Stimulated activated CD8-positive, alpha-beta memory T cell treated with anti-CD3 and anti-CD28 coated beads, Interleukin-7, amount 100 ng/mL, for 48 hours (primary cell): Measurements from ENCODE around the gene TPSG1.
"Not testable (repeated sequence)": the region's sequence is repeated elsewhere in the genome, so short reads cannot be mapped to it uniquely, and the experiment has no call there.

Experiments used
- DNase-seq, 2 donors: peaks; one replicate each; pipeline ENCODE4 v3.0.0-alpha.2; 2020; ENCODE audit warnings: low read depth in 1 of 2; ENCODE audit errors: extremely low read depth in 1 of 2

Gene TPSG1

GRCh38 chr16:1232049-1232748, 7.1 kb upstream of the TPSG1 start:
- DNase-seq, result not testable (repeated sequence)

GRCh38 chr16:1231301-1231700, 6.2 kb upstream of the TPSG1 start:
- DNase-seq, result not testable (repeated sequence)

GRCh38 chr16:1230471-1231212, 5.6 kb upstream of the TPSG1 start:
- not testable (repeated sequence) for DNase-seq

- not testable (repeated sequence) for DNase-seq
These were observed 5.0 kb upstream of the TPSG1 start, which contains the start of gene TPSB2 for GRCh38 chr16:1230084-1230470. TPSB2 (minus strand) TSS chr16:1230184; CDS start chr16:1229951, 233 bp downstream.

GRCh38 chr16:1229476-1229875, 4.4 kb upstream of the TPSG1 start:
- not testable (repeated sequence) for DNase-seq

GRCh38 chr16:1228227-1228626, 3.2 kb upstream of the TPSG1 start:
- not testable (repeated sequence) for DNase-seq

- not testable (repeated sequence) for DNase-seq
These were observed 1.6 kb upstream of the TPSG1 start for GRCh38 chr16:1226692-1227091.

GRCh38 chr16:1225728-1226311, 752 bp upstream of the TPSG1 start:
- DNase-seq, result not testable (repeated sequence)

- no peak for DNase-seq
These were observed 510 bp downstream of the TPSG1 start for GRCh38 chr16:1224558-1224957.

GRCh38 chr16:1223355-1224214, 1.5 kb downstream of the TPSG1 start:
- DNase-seq, result no peak

- DNase-seq, result no peak
These were observed 2.3 kb downstream of the TPSG1 start for GRCh38 chr16:1222553-1223354.

- DNase-seq, result no peak
These were observed 3.2 kb downstream of the TPSG1 start for GRCh38 chr16:1221628-1222552.

GRCh38 chr16:1220841-1221627, 4.0 kb downstream of the TPSG1 start:
- no peak for DNase-seq

- no peak for DNase-seq
These were observed 4.9 kb downstream of the TPSG1 start for GRCh38 chr16:1220098-1220728.

- DNase-seq, result no peak
These were observed 6.0 kb downstream of the TPSG1 start for GRCh38 chr16:1218930-1219611.

GRCh38 chr16:1218061-1218929, 6.8 kb downstream of the TPSG1 start:
- DNase-seq, result no peak
